Right atrium auricular region (tissue), 2 donors: ENCODE results near the gene TMEM171. TPM values are rescaled to one million over a fixed set of nuclear protein-coding genes. Genes with fewer than 3 reads are reported as not detected.

ENCODE experiments used
- DNase-seq: peaks from one replicate; pipeline ENCODE4 v3.0.0-alpha.2; 2019; ENCODE audit warnings: low spot score
- H3K27ac ChIP-seq, 2 donors: fragments of 200-600 bp; sonication (generic); 1 replicate in 1 of 2; 2 replicates in 1 of 2; pipeline ENCODE4 v1.5.1; 2016 to 2019
- H3K27me3 ChIP-seq, 2 donors: fragments of 200-600 bp; sonication (generic); one replicate each; pipeline versions ENCODE4 v1.5.1 to v1.6.0; 2017 to 2019
- H3K36me3 ChIP-seq: fragments of 200-600 bp; sonication (generic); one replicate; pipeline ENCODE4 v1.5.1; 2016
- H3K4me1 ChIP-seq, 2 donors: fragments of 200-600 bp; sonication (generic); one replicate each; pipeline versions ENCODE4 v1.5.1 to v1.6.0; 2017 to 2019
- H3K4me3 ChIP-seq, 2 donors: fragments of 200-600 bp; sonication (generic); 1 replicate in 1 of 2; 2 replicates in 1 of 2; pipeline ENCODE4 v1.5.1; 2017 to 2019; ENCODE audit warnings: mild to moderate bottlenecking in 1 of 2, moderate library complexity in 1 of 2
- H3K9me3 ChIP-seq, 2 donors: fragments of 200-600 bp; sonication (generic); one replicate each; pipeline ENCODE4 v1.5.1; 2019
- total RNA-seq, 2 donors: library from RNA; depleted of rRNA; stranded (reverse); fragments of >200 nt; gene quantifications; one replicate each; pipeline ENCODE4 v1.1.0, GENCODE V29; 2016
- TF ChIP-seq, protein P1 (sequence below), 2 donors: fragments of 200-600 bp; sonication (generic); IDR thresholded peaks; one replicate each; pipeline ENCODE4 v1.5.1; 2019; ENCODE audit warnings: antibody characterized with exemption in 2 of 2

The TMEM171 gene
- total RNA-seq, 2 donors from 2014 or later, result 0.59 TPM; not detected in 1

DNA sequence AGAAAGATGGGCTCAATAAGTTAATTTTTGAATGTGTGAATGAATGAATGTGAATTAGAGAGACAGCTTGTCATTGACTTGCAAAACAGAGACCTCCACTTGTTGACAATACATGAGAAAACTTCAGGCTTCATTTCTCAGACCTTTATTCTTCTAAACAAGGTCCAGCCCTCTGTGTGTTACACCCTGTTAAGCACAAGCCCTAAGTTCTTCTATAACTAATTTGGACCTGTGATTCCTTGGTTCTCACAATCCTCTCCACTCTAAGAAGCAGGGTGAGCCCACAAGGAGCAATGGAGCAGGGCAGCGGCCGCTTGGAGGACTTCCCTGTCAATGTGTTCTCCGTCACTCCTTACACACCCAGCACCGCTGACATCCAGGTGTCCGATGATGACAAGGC is 52.6 kb downstream of the TMEM171 start, which contains the start of gene TMEM174:
Gene TMEM174, plus strand, starts transcription at position 243 of the 400 bp plus-strand sequence. Its CDS starts 51 bp downstream, at position 294.
- no peaks in the 10 kb centered on the region for H3K9me3 ChIP-seq
- DNase-seq, result no peak
- H3K4me1 ChIP-seq, result no peaks in the 10 kb centered on the region
- H3K36me3 ChIP-seq, result no peaks in the 10 kb centered on the region
- H3K27ac ChIP-seq, result no peak within 1 kb of the TSS
- H3K4me3 ChIP-seq, result no peak within 1 kb of the TSS
- TF ChIP-seq, protein P1, sequence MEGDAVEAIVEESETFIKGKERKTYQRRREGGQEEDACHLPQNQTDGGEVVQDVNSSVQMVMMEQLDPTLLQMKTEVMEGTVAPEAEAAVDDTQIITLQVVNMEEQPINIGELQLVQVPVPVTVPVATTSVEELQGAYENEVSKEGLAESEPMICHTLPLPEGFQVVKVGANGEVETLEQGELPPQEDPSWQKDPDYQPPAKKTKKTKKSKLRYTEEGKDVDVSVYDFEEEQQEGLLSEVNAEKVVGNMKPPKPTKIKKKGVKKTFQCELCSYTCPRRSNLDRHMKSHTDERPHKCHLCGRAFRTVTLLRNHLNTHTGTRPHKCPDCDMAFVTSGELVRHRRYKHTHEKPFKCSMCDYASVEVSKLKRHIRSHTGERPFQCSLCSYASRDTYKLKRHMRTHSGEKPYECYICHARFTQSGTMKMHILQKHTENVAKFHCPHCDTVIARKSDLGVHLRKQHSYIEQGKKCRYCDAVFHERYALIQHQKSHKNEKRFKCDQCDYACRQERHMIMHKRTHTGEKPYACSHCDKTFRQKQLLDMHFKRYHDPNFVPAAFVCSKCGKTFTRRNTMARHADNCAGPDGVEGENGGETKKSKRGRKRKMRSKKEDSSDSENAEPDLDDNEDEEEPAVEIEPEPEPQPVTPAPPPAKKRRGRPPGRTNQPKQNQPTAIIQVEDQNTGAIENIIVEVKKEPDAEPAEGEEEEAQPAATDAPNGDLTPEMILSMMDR (IDR thresholded peaks at IDR 0.05), result no peak
- H3K27me3 ChIP-seq, result no peaks in the 10 kb centered on the region

DNA sequence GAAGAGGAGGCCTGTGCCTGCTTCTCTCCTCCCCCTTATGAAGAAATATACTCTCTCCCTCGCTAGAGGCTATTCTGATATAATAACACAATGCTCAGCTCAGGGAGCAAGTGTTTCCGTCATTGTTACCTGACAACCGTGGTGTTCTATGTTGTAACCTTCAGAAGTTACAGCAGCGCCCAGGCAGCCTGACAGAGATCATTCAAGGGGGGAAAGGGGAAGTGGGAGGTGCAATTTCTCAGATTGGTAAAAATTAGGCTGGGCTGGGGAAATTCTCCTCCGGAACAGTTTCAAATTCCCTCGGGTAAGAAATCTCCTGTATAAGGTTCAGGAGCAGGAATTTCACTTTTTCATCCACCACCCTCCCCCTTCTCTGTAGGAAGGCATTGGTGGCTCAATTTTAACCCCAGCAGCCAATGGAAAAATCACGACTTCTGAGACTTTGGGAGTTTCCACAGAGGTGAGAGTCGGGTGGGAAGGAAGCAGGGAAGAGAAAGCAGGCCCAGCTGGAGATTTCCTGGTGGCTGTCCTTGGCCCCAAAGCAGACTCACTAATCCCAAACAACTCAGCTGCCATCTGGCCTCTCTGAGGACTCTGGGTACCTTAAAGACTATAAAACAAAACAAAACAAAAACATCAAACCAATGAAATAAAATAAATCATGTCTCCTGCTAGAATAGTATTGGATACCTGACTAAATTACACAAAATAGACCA is 53.9 kb downstream of the TMEM171 start:
- TF ChIP-seq, protein P1 (IDR thresholded peaks at IDR 0.05), result no peak
- no peaks in the 10 kb centered on the region for H3K36me3 ChIP-seq
- H3K4me3 ChIP-seq, result no peak overlapping the region
- no peak for DNase-seq
- H3K27me3 ChIP-seq, result no peaks in the 10 kb centered on the region
- no peaks in the 10 kb centered on the region for H3K9me3 ChIP-seq
- H3K27ac ChIP-seq, result no peak overlapping the region
- no peaks in the 10 kb centered on the region for H3K4me1 ChIP-seq

DNA sequence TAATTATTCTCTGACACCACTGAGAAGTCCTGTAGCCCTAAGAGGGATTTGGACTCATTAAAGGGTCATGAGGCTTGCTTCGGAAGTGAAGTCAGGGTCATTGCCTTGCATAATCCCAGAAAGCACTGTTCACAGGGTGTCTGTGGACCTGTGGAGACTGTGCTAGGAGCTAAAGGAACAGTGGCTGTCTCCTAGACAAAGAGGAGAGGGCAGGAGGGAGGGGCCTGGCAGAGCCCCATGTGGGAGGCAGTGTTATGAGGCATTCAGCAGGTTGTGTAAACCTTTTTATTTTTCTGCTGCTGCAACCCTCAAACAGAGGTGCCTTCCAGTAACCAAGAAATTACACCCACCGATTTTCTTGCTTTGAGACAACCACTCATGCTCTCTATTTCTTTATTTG is 55.9 kb downstream of the TMEM171 start:
- TF ChIP-seq, protein P1 (IDR thresholded peaks at IDR 0.05), result no peak
- H3K9me3 ChIP-seq, result no peaks in the 10 kb centered on the region
- H3K36me3 ChIP-seq, result no peaks in the 10 kb centered on the region
- no peak overlapping the region for H3K27ac ChIP-seq
- no peak for DNase-seq
- H3K27me3 ChIP-seq, result no peaks in the 10 kb centered on the region
- H3K4me1 ChIP-seq, result no peaks in the 10 kb centered on the region
- H3K4me3 ChIP-seq, result no peak overlapping the region

DNA sequence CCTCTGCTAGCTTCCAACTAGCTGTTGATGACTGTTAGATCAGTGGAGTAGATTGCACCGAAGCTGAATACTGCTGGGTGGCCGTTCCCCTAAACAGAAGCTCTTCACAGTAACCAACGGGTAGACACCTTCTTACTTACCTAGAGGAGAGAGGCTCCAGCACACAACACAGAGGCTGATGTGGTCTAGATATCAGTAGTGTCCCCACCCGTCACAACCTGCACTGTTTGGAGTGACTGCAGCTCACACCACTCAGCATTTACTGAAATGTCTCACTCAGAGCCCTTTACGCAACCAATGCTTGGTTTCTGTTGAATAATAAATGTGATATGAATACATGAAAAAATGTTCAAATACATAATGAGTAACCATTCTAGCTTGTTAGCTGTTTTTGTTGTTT is 57.9 kb downstream of the TMEM171 start:
- no peak overlapping the region for H3K4me3 ChIP-seq
- H3K27ac ChIP-seq, result no peak overlapping the region
- H3K4me1 ChIP-seq, result no peaks in the 10 kb centered on the region
- TF ChIP-seq, protein P1 (IDR thresholded peaks at IDR 0.05), result no peak
- no peaks in the 10 kb centered on the region for H3K27me3 ChIP-seq
- no peaks in the 10 kb centered on the region for H3K36me3 ChIP-seq
- no peaks in the 10 kb centered on the region for H3K9me3 ChIP-seq
- DNase-seq, result no peak

DNA sequence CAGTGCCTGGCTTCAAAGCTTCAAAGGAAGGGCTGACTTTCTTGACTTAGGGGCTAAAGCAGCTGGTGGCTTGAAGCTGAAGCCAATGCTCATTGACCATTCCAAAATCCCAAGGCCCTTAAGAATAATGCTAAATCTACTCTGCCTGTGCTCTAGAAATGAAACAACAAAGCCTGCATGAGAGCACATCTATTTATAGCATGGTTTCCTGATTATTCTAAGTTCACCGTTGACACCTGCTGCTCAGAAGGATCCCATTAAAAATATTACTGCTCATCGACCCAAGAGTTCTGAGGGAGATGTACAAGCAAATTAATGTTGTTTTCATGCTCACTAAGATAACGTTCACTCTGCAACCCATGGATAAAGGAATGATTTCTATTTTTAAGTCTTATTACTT is 59.4 kb downstream of the TMEM171 start:
- Histone ChIP-seq H3K27me3 (no peaks in the 10 kb centered on the region), H3K36me3 (no peaks in the 10 kb centered on the region), H3K9me3 (peaks cover 0 to 8% of the 10 kb centered on the region in 2 donors), H3K4me1 (no peaks in the 10 kb centered on the region), H3K4me3 (no peak overlapping the region), H3K27ac (no peak overlapping the region)
- TF ChIP-seq, protein P1 (IDR thresholded peaks at IDR 0.05), result no peak
- DNase-seq, result no peak

DNA sequence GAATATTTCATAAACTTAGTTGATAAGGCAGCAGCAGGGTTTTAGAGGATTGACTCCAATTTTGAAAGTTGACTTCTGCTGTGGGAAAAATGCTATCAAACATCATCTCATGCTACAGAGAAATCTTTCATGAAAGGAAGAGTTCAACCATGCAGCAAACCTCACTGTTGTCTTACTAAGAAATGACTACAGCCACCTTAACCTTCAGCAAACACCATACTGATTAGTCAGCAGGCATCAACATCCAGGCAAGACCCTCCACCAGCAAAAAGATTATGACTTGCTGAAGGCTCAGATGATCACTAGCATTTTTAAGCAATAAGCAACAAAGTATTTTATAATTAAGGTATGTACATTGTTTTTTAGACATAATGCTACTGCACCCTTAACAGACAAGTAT is 60.2 kb downstream of the TMEM171 start:
- Histone ChIP-seq H3K4me1 (no peaks in the 10 kb centered on the region), H3K27me3 (no peaks in the 10 kb centered on the region), H3K4me3 (no peak overlapping the region), H3K27ac (no peak overlapping the region), H3K36me3 (no peaks in the 10 kb centered on the region), H3K9me3 (peaks cover 0 to 14% of the 10 kb centered on the region in 2 donors)
- TF ChIP-seq, protein P1 (IDR thresholded peaks at IDR 0.05), result no peak
- DNase-seq, result no peak
